ENCODE measurements around the gene PDE4B.

PDE4B gene

GRCh38 chr1:65991694-65992093 is 199.0 kb downstream of the PDE4B start:
- no peak for TF ChIP-seq CTCF (IDR thresholded peaks at IDR 0.05; ENCODE audit: extremely low read depth, missing control alignments)
- DNase-seq (ENCODE audit: low spot score): no peak

GRCh38 chr1:65992165-65992821 is 199.6 kb downstream of the PDE4B start:
- TF ChIP-seq CTCF (IDR thresholded peaks at IDR 0.05; ENCODE audit: extremely low read depth, missing control alignments): no peak
- DNase-seq (ENCODE audit: low spot score): no peak

GRCh38 chr1:65992831-65993271 is 200.2 kb downstream of the PDE4B start:
- DNase-seq (ENCODE audit: low spot score): no peak
- no peak for TF ChIP-seq CTCF (IDR thresholded peaks at IDR 0.05; ENCODE audit: extremely low read depth, missing control alignments)

- DNase-seq (ENCODE audit: low spot score): no peak
- no peak for TF ChIP-seq CTCF (IDR thresholded peaks at IDR 0.05; ENCODE audit: extremely low read depth, missing control alignments)
These were observed 201.5 kb downstream of the PDE4B start for GRCh38 chr1:65994223-65994622.

- DNase-seq (ENCODE audit: low spot score): no peak
- no peak for TF ChIP-seq CTCF (IDR thresholded peaks at IDR 0.05; ENCODE audit: extremely low read depth, missing control alignments)
These were observed 202.6 kb downstream of the PDE4B start for GRCh38 chr1:65995336-65995735.

GRCh38 chr1:65995928-65996327 is 203.2 kb downstream of the PDE4B start:
- TF ChIP-seq CTCF (IDR thresholded peaks at IDR 0.05; ENCODE audit: extremely low read depth, missing control alignments): no peak
- DNase-seq (ENCODE audit: low spot score): no peak

- DNase-seq (ENCODE audit: low spot score): no peak
- no peak for TF ChIP-seq CTCF (IDR thresholded peaks at IDR 0.05; ENCODE audit: extremely low read depth, missing control alignments)
These were observed 205.0 kb downstream of the PDE4B start for GRCh38 chr1:65997693-65998092.

All from GM20000 (cell line).